Measurements from ENCODE around the gene AP1B1. TPM values are rescaled to one million over a fixed set of nuclear protein-coding genes. Genes with fewer than 3 reads are reported as not detected.
"Not testable (repeated sequence)": the region's sequence is repeated elsewhere in the genome, so short reads cannot be mapped to it uniquely, and the experiment has no call there.

AP1B1 gene
- total RNA-seq, 2 experiments from 2014 or later, result 70.2 to 71.4 TPM

DNA sequence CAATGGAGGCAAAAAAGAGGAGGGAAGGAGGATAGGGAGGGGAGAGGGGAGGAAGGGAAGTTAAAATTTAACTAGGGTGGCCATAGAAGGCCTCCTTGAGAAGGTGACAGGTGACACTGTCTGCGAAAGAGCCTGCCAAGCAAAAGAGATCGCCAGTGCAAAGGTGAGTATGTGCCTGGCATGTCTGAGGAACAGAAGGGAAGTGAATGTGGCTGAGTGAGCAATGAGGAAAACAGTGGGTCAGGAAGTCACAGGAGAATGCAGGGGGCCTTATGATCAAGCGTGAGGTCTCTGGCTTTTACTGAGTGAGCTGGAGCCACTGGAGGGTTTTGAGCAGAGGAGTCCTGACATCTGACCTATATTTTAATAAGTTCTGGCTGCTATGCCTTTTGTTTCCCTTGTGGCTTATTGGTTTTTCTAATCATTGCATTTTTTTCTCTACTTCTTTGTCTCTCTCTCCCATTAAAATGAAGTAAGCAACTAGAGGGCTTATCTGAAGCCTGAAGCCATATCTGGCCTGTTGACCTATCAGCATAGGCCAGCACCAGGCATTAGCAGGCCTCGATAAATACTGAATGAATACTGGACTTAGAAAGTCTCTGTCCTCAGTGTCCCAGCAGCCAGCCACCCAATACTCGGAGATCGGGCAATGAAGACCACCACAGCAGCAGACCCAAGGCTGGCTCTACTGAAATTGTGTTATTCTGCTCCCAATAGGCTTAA lies 5.6 kb downstream of the AP1B1 start:
- Mint-ChIP-seq H3K27me3 (no peaks in the 10 kb centered on the region), H3K27ac (no peak overlapping the region), H3K4me3 (no peak overlapping the region), H3K9me3 (no peaks in the 10 kb centered on the region), H3K36me3 (ENCODE audit: low read depth) (peaks cover 16% of the 10 kb centered on the region), H3K4me1 (peaks cover 55% of the 10 kb centered on the region)
- DNase-seq, result no peak
- POLR2A ChIA-PET, result no interaction called here
- CTCF ChIA-PET, result no interaction called here

DNA sequence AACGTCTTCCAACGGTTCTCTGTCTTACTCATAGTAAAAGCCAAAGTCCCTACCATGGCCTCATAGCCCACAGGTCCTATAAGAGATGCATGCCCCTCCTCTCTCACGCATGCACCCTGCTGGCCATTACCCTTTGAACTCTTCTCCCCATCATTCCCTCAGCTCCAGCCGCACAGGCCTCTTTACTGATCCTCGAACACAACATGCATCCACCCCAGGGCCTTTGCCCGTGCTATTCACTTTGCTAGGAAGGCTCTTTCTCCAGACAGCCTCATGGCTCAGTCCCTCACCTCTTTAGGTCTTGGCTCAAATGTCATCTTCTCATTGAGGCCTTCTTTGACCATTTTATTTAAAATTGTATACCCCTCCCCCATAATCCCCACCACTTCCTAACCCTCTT lies 7.5 kb downstream of the AP1B1 start:
- Mint-ChIP-seq H3K27me3 (no peaks in the 10 kb centered on the region), H3K9me3 (no peaks in the 10 kb centered on the region), H3K27ac (no peak overlapping the region), H3K4me1 (peaks cover 47% of the 10 kb centered on the region), H3K4me3 (no peak overlapping the region), H3K36me3 (ENCODE audit: low read depth) (peaks cover 29% of the 10 kb centered on the region)
- no peak for DNase-seq
- ChIA-PET CTCF (no interaction called here), POLR2A (no interaction called here)

DNA sequence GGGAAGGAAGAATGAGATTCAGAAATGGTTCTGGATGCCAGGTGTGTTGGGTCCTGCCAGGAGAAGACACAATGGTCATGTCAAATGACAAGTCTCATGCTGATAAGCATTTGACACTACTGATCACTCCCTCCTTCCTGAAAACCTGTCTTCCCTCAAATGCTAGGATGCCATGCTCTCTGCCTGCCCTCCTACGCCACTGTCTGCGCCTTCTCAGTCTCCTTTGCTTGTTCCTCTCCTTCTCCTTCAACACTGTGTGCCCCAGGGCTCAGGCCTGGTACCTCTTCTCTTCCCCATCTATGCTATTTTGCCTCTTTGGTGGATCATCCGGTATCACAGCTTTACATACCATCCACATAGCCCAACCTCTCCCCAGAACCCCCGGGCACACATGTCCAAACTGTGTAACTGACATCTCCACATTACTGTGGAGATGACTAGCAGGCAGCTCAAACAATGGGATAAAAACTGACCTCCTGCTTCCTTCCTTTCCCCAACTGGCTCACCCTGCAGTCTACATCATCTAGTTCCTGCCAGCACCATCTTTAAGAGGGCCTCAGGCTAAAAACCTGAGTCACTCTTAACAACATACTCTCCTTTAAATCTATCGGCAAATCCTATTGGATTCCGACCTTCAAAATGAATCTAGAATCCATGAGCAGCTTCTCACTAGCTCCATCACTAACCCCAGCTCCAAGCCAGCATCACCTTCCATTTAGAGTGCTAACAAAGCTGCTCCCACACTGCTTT lies 8.2 kb downstream of the AP1B1 start:
- DNase-seq, result no peak
- POLR2A ChIA-PET, result no interaction called here
- Mint-ChIP-seq H3K4me3 (no peak overlapping the region), H3K9me3 (no peaks in the 10 kb centered on the region), H3K27me3 (no peaks in the 10 kb centered on the region), H3K27ac (no peak overlapping the region), H3K36me3 (ENCODE audit: low read depth) (peaks cover 33% of the 10 kb centered on the region), H3K4me1 (peaks cover 47% of the 10 kb centered on the region)
- CTCF ChIA-PET, result no interaction called here

DNA sequence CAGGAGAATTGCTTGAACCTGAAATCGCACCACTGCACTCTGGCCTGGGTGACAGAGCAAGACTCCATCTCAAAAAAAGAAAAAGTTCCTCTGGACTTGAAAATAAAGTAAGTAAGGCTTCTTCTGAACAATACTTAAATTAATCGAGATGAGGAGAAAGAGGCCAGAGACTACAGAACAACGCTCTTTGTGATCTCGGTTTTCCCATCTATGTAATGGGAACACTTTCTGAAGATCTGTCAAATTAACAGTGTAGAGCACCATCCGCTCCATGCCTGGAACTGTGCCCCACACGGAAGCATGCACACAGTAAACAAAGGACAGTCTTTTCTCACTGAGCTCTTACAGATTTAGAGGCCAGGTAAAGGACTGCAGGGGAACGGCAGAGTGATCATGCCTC lies 9.1 kb downstream of the AP1B1 start:
- Mint-ChIP-seq H3K9me3 (no peaks in the 10 kb centered on the region), H3K4me3 (no peak overlapping the region), H3K27ac (no peak overlapping the region), H3K36me3 (ENCODE audit: low read depth) (peaks cover 34% of the 10 kb centered on the region), H3K27me3 (no peaks in the 10 kb centered on the region), H3K4me1 (peaks cover 44% of the 10 kb centered on the region)
- no peak for DNase-seq
- POLR2A ChIA-PET, result no interaction called here
- CTCF ChIA-PET, result interaction anchor here (0.6 kb wide), 1 partner anchor 156 kb away, joined by 3 read pairs; no protein-coding TSS in a partner anchor

DNA sequence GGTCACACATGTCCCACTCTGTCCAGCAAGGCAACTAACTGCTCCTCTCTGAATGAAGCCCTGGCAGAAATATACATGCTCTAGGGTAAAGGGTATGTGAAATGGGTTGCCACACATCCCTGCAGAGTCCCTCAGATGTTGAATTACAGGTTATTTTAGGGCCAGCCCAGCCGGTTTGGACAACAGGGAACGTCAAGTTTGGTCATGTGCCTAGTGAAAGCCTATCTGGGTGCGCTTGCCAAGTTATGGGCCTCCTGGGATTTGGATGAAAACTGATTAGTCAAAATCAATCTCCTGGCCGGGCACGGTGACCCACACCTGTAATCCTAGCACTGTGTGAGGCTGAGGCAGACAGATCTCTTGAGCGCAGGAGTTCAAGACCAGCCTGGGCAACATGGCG lies 10.4 kb downstream of the AP1B1 start:
- Mint-ChIP-seq H3K4me1 (peaks cover 42% of the 10 kb centered on the region), H3K4me3 (no peak overlapping the region), H3K36me3 (ENCODE audit: low read depth) (peaks cover 37% of the 10 kb centered on the region), H3K27me3 (no peaks in the 10 kb centered on the region), H3K27ac (no peak overlapping the region), H3K9me3 (no peaks in the 10 kb centered on the region)
- DNase-seq, result no peak
- ChIA-PET CTCF (no interaction called here), POLR2A (interaction anchor here (0.6 to 1.1 kb wide), 2 partner anchors 11 to 74 kb away, joined by 3 read pairs; partner anchors contain the start of gene AP1B1)

DNA sequence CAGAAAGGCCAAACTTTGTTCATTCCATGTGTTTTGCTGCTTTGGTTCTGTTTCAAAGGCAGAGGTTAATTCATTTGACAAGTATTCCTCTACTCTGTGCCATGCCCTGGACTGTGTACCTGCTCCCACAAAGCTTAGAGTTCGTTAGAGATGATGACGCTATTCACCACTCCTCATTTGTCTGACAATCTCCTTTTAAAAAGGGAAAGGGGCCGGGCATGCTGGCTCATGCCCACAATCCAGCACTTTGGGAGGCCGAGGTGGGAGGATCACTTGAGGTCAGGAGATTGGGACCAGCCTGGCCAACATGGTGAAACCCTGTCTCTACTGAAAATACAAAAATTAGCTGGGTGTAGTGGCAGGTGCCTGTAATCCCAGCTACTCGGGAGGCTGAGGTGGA lies 11.7 kb downstream of the AP1B1 start:
- Mint-ChIP-seq H3K4me1 (peaks cover 34% of the 10 kb centered on the region), H3K36me3 (ENCODE audit: low read depth) (peaks cover 37% of the 10 kb centered on the region)
- CTCF ChIA-PET, H3K27ac Mint-ChIP-seq, DNase-seq, H3K4me3 Mint-ChIP-seq, H3K9me3 Mint-ChIP-seq, H3K27me3 Mint-ChIP-seq: not testable (repeated sequence)
- POLR2A ChIA-PET, result interaction anchor here (1.1 kb wide), 1 partner anchor 73 kb away, joined by 3 read pairs; no protein-coding TSS in a partner anchor

DNA sequence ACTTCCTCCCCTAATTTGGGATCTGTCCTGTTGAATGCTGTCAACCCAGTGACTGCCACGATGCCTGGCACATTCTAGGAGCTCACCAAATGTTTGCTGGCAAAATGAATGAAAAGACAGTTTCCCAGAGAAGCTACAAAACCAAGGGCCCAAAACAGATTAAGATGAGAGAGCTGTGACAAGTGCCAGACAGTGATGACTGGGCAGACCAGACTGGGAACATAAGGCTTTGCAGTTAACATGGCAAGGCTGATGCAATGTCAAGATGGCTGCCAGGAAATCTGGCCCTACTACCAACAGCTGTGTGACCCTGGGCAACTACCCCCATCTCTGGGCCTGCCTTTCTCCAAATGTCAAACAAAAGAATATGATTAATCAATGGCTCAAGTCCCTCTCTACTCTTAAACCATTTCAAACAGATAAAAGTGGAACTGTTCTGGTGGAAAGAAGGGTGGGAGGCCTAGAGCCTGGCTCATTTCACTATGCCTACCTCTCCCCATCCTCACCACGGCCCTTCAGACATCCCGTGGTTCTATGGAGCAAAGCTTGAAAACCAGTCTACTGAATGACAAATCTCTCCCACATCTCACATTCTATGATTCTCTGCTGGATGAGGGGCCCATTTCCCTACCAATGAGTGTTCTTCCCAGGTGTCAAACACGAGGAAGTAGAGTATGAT lies 12.8 kb downstream of the AP1B1 start:
- CTCF ChIA-PET, result interaction anchor here (0.6 kb wide), 2 partner anchors 70 to 123 kb away, joined by 4 to 5 read pairs; no protein-coding TSS in a partner anchor
- no peak for DNase-seq
- H3K4me3 Mint-ChIP-seq, result no peak overlapping the region
- H3K4me1 Mint-ChIP-seq, result peaks cover 26% of the 10 kb centered on the region
- H3K27me3 Mint-ChIP-seq, result no peaks in the 10 kb centered on the region
- POLR2A ChIA-PET, result interaction anchor here (1.1 to 1.6 kb wide), 2 partner anchors 11 to 13 kb away, joined by 3 to 7 read pairs; partner anchors contain the start of gene AP1B1
- no peaks in the 10 kb centered on the region for H3K9me3 Mint-ChIP-seq
- H3K27ac Mint-ChIP-seq, result peak overlapping the region; percentile 38
- H3K36me3 Mint-ChIP-seq (ENCODE audit: low read depth), result peaks cover 42% of the 10 kb centered on the region

DNA sequence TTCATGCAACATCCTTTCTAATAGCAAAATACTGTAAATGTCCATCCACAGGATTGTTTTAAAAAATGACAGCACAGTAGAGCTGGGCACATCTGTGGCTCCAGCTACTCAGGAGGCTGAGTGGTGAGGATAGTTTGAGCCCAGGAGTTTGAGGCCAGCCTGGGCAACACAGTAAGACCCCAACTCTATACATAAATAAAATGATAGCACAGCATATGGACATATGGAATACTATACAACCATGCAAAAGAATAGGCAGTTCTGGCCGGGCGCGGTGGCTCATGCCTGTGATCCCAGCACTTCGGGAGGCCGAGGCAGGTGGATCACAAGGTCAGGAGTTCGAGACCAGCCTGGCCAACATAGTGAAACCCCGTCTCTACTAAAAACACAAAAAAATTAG lies 13.6 kb downstream of the AP1B1 start:
- H3K9me3 Mint-ChIP-seq, H3K4me3 Mint-ChIP-seq: not testable (repeated sequence)

DNA sequence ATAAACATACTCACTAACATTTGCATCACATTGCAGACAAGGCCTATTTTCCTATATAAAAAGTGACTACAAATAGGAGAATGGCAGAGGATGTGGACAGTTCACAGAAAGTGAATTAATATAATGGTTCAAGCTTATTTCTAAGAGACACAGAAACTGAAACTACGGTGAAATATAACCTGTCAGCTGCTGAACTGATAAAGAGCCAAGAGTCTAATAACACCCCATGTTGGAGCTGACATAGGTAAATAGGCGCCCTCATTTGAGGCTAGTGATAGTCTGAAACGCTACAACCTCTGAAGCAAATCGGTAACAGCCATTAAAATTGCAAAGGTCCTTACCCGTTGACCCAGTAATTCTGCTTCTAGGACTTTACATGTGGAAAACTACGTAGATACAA lies 14.0 kb downstream of the AP1B1 start:
- CTCF ChIA-PET, result no interaction called here
- H3K4me3 Mint-ChIP-seq, result no peak overlapping the region
- DNase-seq, result no peak
- H3K27ac Mint-ChIP-seq, result no peak overlapping the region
- no peaks in the 10 kb centered on the region for H3K9me3 Mint-ChIP-seq
- POLR2A ChIA-PET, result no interaction called here
- peaks cover 36% of the 10 kb centered on the region for H3K36me3 Mint-ChIP-seq (ENCODE audit: low read depth)
- H3K27me3 Mint-ChIP-seq, result no peaks in the 10 kb centered on the region
- peaks cover 20% of the 10 kb centered on the region for H3K4me1 Mint-ChIP-seq

More for the DNA sequence above, 13.6 kb downstream of the AP1B1 start:
- not testable (repeated sequence) for H3K27me3 Mint-ChIP-seq, H3K27ac Mint-ChIP-seq, DNase-seq
- CTCF ChIA-PET, result interaction anchor here (0.6 kb wide), 1 partner anchor 124 kb away, joined by 5 read pairs; no protein-coding TSS in a partner anchor
- POLR2A ChIA-PET, result interaction anchor here (1.1 to 1.6 kb wide), 2 partner anchors 12 to 14 kb away, joined by 3 to 7 read pairs; partner anchors contain the start of gene AP1B1
- Mint-ChIP-seq H3K36me3 (ENCODE audit: low read depth) (peaks cover 37% of the 10 kb centered on the region), H3K4me1 (peaks cover 22% of the 10 kb centered on the region)

DNA sequence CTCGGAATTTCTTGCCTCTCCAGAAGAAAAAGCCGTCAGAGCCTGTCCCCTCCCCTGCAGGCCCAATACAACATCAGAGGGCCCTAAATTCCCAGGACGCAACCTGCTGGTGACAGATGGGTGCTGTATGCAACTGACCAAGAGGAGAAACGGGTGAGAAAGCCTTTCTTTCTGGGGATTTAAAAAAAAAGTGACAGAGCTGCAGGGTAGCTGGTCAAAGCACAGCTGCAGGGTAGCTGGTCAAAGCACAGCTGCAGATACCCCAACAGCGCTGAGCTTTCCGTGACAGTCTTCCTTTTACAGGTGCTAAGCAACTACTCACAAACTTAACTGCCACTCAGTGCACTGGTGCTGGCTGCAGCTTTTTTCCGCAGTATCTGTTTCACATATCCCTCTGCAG lies 17.8 kb downstream of the AP1B1 start:
- Mint-ChIP-seq H3K27me3 (no peaks in the 10 kb centered on the region), H3K27ac (no peak overlapping the region), H3K4me3 (no peak overlapping the region), H3K9me3 (no peaks in the 10 kb centered on the region), H3K4me1 (peaks cover 11% of the 10 kb centered on the region), H3K36me3 (ENCODE audit: low read depth) (peaks cover 39% of the 10 kb centered on the region)
- CTCF ChIA-PET, result interaction anchor here (0.7 kb wide), 1 partner anchor 354 kb away, joined by 4 read pairs; no protein-coding TSS in a partner anchor
- POLR2A ChIA-PET, result no interaction called here
- DNase-seq, result no peak

DNA sequence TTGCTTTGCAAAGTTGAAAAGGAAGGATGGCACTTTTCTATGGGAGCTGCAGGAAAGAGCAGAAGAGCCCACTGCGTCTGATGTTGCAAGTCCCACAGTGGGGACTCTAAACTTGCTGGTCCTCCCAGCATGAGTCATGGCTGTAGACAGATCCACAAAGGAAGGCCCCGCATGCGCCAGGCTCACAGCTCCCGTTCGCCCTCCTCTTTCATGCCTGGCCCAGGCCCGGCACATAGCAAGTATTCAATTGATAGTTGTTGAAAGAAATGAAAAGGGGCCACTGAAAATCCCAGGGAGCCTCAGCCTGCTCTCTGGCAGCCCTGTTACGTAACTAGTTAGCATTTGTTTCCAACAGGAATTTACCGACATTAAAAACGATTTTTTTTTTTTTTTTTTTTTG lies 18.9 kb downstream of the AP1B1 start:
- peaks cover 11% of the 10 kb centered on the region for H3K4me1 Mint-ChIP-seq
- H3K36me3 Mint-ChIP-seq (ENCODE audit: low read depth), result peaks cover 40% of the 10 kb centered on the region
- no peak overlapping the region for H3K4me3 Mint-ChIP-seq
- H3K9me3 Mint-ChIP-seq, result no peaks in the 10 kb centered on the region
- DNase-seq, result no peak
- POLR2A ChIA-PET, result no interaction called here
- CTCF ChIA-PET, result no interaction called here
- no peak overlapping the region for H3K27ac Mint-ChIP-seq
- no peaks in the 10 kb centered on the region for H3K27me3 Mint-ChIP-seq

DNA sequence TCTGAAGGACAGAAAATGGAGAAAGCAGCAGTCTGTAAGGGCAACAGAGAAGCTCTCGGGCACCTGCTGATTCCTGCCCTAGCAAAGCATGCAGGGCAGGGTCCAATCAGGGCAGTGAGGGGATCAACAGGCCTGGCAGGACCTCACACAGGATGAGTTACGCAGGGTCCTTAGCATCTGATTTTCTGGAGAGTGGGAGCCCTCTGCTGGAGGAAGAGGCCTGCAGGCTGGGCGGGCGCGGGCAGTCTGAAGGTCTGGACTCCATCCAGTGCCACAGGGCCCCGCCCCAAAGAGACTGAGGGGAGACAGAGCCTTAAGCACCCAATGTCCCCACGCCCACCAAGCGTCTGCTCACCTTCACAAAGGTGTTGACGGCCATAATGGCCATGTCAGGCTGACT lies 28.9 kb downstream of the AP1B1 start:
- H3K27ac Mint-ChIP-seq, result no peak overlapping the region
- no peak for DNase-seq
- H3K9me3 Mint-ChIP-seq, result no peaks in the 10 kb centered on the region
- H3K4me3 Mint-ChIP-seq, result no peak overlapping the region
- no peaks in the 10 kb centered on the region for H3K27me3 Mint-ChIP-seq
- CTCF ChIA-PET, result no interaction called here
- H3K36me3 Mint-ChIP-seq (ENCODE audit: low read depth), result peaks cover 34% of the 10 kb centered on the region
- POLR2A ChIA-PET, result interaction anchor here (1.1 kb wide), 1 partner anchor 58 kb away, joined by 4 read pairs; no protein-coding TSS in a partner anchor
- peaks cover 2% of the 10 kb centered on the region for H3K4me1 Mint-ChIP-seq
